Measurements from ENCODE around the gene COMMD6.

COMMD6 gene

GRCh38 chr13:75495938-75496337, 41.7 kb downstream of the COMMD6 start:
- H3K27ac ChIP-seq: no peak overlapping the region
- TF ChIP-seq CTCF (IDR thresholded peaks at IDR 0.05): no peak
- H3K27me3 ChIP-seq: no peaks in the 10 kb centered on the region
- H3K4me3 ChIP-seq: no peak overlapping the region
- intact Hi-C loops (cut with DNase I; ENCODE audit: low total_unique reads): no loop called here
- H3K9me3 ChIP-seq: no peaks in the 10 kb centered on the region
- no peak for DNase-seq
- no peaks in the 10 kb centered on the region for H3K36me3 ChIP-seq
- no peaks in the 10 kb centered on the region for H3K4me1 ChIP-seq

GRCh38 chr13:75494491-75494890, 43.1 kb downstream of the COMMD6 start:
- Histone ChIP-seq H3K9me3 (no peaks in the 10 kb centered on the region), H3K27ac (no peak overlapping the region), H3K36me3 (no peaks in the 10 kb centered on the region), H3K4me3 (no peak overlapping the region), H3K27me3 (no peaks in the 10 kb centered on the region), H3K4me1 (no peaks in the 10 kb centered on the region)
- intact Hi-C loops (cut with DNase I; ENCODE audit: low total_unique reads): no loop called here
- no peak for TF ChIP-seq CTCF (IDR thresholded peaks at IDR 0.05)
- DNase-seq: no peak

GRCh38 chr13:75493156-75493555, 44.5 kb downstream of the COMMD6 start:
- no peak for TF ChIP-seq CTCF (IDR thresholded peaks at IDR 0.05)

GRCh38 chr13:75492389-75492788, 45.3 kb downstream of the COMMD6 start:
- no peaks in the 10 kb centered on the region for H3K9me3 ChIP-seq
- intact Hi-C loops (cut with DNase I; ENCODE audit: low total_unique reads): no loop called here

More at GRCh38 chr13:75493156-75493555, 44.5 kb downstream of the COMMD6 start:
- no peak for DNase-seq
- Histone ChIP-seq H3K27ac (no peak overlapping the region), H3K9me3 (no peaks in the 10 kb centered on the region), H3K36me3 (no peaks in the 10 kb centered on the region), H3K27me3 (no peaks in the 10 kb centered on the region), H3K4me1 (no peaks in the 10 kb centered on the region), H3K4me3 (no peak overlapping the region)
- intact Hi-C loops (cut with DNase I; ENCODE audit: low total_unique reads): no loop called here

GRCh38 chr13:75491376-75491775, 46.3 kb downstream of the COMMD6 start:
- DNase-seq: no peak
- Histone ChIP-seq H3K36me3 (no peaks in the 10 kb centered on the region), H3K4me3 (no peak overlapping the region), H3K27me3 (no peaks in the 10 kb centered on the region), H3K27ac (no peak overlapping the region), H3K4me1 (no peaks in the 10 kb centered on the region), H3K9me3 (no peaks in the 10 kb centered on the region)
- no peak for TF ChIP-seq CTCF (IDR thresholded peaks at IDR 0.05)
- intact Hi-C loops (cut with DNase I; ENCODE audit: low total_unique reads): no loop called here

More at GRCh38 chr13:75492389-75492788, 45.3 kb downstream of the COMMD6 start:
- Histone ChIP-seq H3K27me3 (no peaks in the 10 kb centered on the region), H3K36me3 (no peaks in the 10 kb centered on the region), H3K4me1 (no peaks in the 10 kb centered on the region), H3K4me3 (no peak overlapping the region), H3K27ac (no peak overlapping the region)
- DNase-seq: no peak
- TF ChIP-seq CTCF (IDR thresholded peaks at IDR 0.05): no peak
